ENCODE results near the gene AFAP1. TPM values are rescaled to one million over a fixed set of nuclear protein-coding genes. Genes with fewer than 3 reads are reported as not detected.

Gene AFAP1
- total and polyA plus RNA-seq, 2 donors (not counting 3 experiments of a cell fraction or from before 2014, with no cell fraction given) = 32.3 to 103 TPM

DNA sequence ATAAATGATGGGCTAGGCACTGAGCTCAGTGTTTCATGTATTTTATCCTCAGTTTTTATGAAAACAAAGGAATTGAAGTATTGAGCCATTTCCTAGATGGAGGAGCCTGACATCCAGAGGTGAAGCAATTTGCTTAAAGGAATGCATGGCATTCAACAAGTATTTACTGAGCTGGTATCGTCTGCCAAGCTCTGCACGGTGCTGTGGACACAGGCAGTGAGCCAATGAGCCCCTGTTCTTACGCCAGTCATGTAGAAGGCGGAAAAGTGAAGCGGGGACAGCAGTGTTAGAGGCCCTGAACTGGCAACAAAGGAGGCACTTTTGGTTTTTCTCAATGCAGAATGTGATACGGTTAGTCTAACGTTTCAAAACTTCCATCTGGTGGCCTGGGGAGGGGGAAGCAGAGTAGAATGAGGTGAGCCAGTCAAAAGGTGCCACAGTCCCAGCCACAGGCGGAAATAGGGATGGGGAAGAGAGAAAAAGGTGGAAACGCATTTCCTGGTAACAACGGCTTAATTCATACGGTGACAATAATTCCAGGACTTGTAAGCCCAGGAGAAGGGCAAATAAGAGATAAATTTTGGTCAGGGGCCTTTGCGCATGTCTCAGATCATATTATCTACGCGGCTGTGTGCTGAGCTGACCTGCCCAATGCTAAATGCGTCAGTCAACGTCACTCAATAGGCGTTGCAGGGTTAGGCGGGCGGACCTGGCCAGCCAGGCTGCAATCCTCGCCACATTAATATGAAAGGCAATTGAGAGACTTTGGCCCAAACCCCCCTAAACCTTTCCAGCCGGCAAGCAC lies 133.9 kb downstream of the AFAP1 start:
- ChIA-PET POLR2A (interaction anchor here (1.0 to 2.2 kb wide), 8 partner anchors 21 to 153 kb away, joined by 3 to 13 read pairs (median 8); partner anchors contain the start of gene AFAP1), CTCF (interaction anchor here (0.7 to 6.5 kb wide), 19 partner anchors 12 to 181 kb away, joined by 3 to 212 read pairs (median 4); partner anchors contain the start of gene AFAP1)
- Histone ChIP-seq H3K27me3 (ENCODE audit: control insufficient read depth in 2 of 2, insufficient read depth in 2 of 2, low read length in 2 of 2) (no peaks in the 10 kb centered on the region), H3K9me3 (replicated peaks; ENCODE audit: control insufficient read depth, insufficient read depth, low read length) (peaks cover 9% of the 10 kb centered on the region), H4K20me1 (replicated peaks; ENCODE audit: control insufficient read depth, extremely low read depth, insufficient read depth, low read length) (no peaks in the 10 kb centered on the region), H3K4me2 (ENCODE audit: insufficient read depth, low read length) (peak overlapping the region; percentile 50), H2AFZ (ENCODE audit: low read depth, low read length) (no peak overlapping the region), H3K9ac (replicated peaks; ENCODE audit: extremely low read depth, insufficient read depth, low read length) (peak overlapping the region; percentile 91), H3K9me1 (replicated peaks; ENCODE audit: control insufficient read depth, extremely low read depth, insufficient read depth, low read length) (no peaks in the 10 kb centered on the region), H3K4me3 (replicated peaks in 1 of 3; ENCODE audit: insufficient read depth in 1 of 3, low read depth in 1 of 3, low read length in 3 of 3) (no peak overlapping the region), H3K79me2 (ENCODE audit: control insufficient read depth, insufficient read depth, low read length) (peaks cover 21% of the 10 kb centered on the region), H3K36me3 (ENCODE audit: control insufficient read depth in 2 of 2, extremely low read depth in 1 of 2, insufficient read depth in 2 of 2, low read length in 2 of 2) (peaks cover 10 to 13% of the 10 kb centered on the region in 2 experiments), H3K27ac (ENCODE audit: insufficient read depth, low read depth, low read length) (peak overlapping the region; percentile 97), H3K4me1 (ENCODE audit: control insufficient read depth, extremely low read depth, insufficient read depth, low read length) (peaks cover 54% of the 10 kb centered on the region)
- intact Hi-C loops (cut with micrococcal nuclease) (loop anchor here (1.0 kb wide), 3 partner anchors 23 to 99 kb away; no protein-coding TSS in a partner anchor), dilution Hi-C loops (cut with MboI; ENCODE audit: extremely low pct_ligation_motif_present, low sequenced_read_pairs) (no loop called here)
- no TSS peak for BruUV-seq (replicated peaks)
- FAIRE-seq (peak; percentile 88), DNase-seq (ENCODE audit: low read depth, low spot score) (peak; percentile 94)
- TF ChIP-seq, protein P1, sequence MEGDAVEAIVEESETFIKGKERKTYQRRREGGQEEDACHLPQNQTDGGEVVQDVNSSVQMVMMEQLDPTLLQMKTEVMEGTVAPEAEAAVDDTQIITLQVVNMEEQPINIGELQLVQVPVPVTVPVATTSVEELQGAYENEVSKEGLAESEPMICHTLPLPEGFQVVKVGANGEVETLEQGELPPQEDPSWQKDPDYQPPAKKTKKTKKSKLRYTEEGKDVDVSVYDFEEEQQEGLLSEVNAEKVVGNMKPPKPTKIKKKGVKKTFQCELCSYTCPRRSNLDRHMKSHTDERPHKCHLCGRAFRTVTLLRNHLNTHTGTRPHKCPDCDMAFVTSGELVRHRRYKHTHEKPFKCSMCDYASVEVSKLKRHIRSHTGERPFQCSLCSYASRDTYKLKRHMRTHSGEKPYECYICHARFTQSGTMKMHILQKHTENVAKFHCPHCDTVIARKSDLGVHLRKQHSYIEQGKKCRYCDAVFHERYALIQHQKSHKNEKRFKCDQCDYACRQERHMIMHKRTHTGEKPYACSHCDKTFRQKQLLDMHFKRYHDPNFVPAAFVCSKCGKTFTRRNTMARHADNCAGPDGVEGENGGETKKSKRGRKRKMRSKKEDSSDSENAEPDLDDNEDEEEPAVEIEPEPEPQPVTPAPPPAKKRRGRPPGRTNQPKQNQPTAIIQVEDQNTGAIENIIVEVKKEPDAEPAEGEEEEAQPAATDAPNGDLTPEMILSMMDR (IDR thresholded peaks at IDR 0.05; ENCODE audit: extremely low read depth in 1 of 2, insufficient read depth in 1 of 2, low read depth in 1 of 2, low read length in 2 of 2) = no peak
- peak; percentile 18 for TF ChIP-seq MYC (IDR thresholded peaks at IDR 0.05; ENCODE audit: low read depth, low read length)
- no peak for TF ChIP-seq EZH2 (IDR thresholded peaks at IDR 0.05; ENCODE audit: borderline replicate concordance, low read depth, low read length, severe bottlenecking)
- no peak for TF ChIP-seq FOS (IDR thresholded peaks at IDR 0.05; ENCODE audit: borderline replicate concordance, insufficient read depth, low read length)
- TF ChIP-seq POLR2AphosphoS5 (IDR thresholded peaks at IDR 0.05; ENCODE audit: insufficient read depth, low read depth, low read length) = peak; percentile 68
- peak; percentile 29 for TF ChIP-seq JUN (IDR thresholded peaks at IDR 0.05; ENCODE audit: borderline replicate concordance, insufficient read depth, insufficient read length, low read depth)
- TF ChIP-seq POLR2A (IDR thresholded peaks at IDR 0.05; ENCODE audit: low read depth, low read length) = peak; percentile 33
- no peak for TF ChIP-seq GATA2 (IDR thresholded peaks at IDR 0.05; ENCODE audit: insufficient read depth, insufficient read length, low read depth, low read length)
- TF ChIP-seq, protein P2, sequence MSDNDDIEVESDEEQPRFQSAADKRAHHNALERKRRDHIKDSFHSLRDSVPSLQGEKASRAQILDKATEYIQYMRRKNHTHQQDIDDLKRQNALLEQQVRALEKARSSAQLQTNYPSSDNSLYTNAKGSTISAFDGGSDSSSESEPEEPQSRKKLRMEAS (IDR thresholded peaks at IDR 0.05; ENCODE audit: insufficient read depth, insufficient read length) = no peak
